DOHH2 (cell line): Measurements from ENCODE around the gene RAE1.

Experiments
- H3F3A ChIP-seq: fragments of 200-600 bp; sonication (generic), shearing (Covaris generic); 2 replicates; pipeline ENCODE4 v1.6.0; 2016; ENCODE audit warnings: antibody characterized with exemption, mild to moderate bottlenecking; ENCODE audit not compliant: control insufficient read depth, insufficient read depth
- H3K27ac ChIP-seq: fragments of 200-600 bp; sonication (generic); 2 replicates; pipeline ENCODE4 v1.5.1; 2014; ENCODE audit warnings: low read depth, mild to moderate bottlenecking, low read length, moderate library complexity
- H3K27me3 ChIP-seq: fragments of 200-600 bp; sonication (generic); 2 replicates; pipeline ENCODE4 v1.6.1; 2014; ENCODE audit warnings: mild to moderate bottlenecking, low read length, mixed read lengths; ENCODE audit not compliant: control insufficient read depth
- H3K36me3 ChIP-seq: fragments of 200-600 bp; sonication (generic); 2 replicates; pipeline ENCODE4 v1.6.1; 2014; ENCODE audit warnings: mild to moderate bottlenecking, low read length, moderate library complexity, mixed read lengths; ENCODE audit not compliant: control insufficient read depth
- H3K4me1 ChIP-seq: fragments of 200-600 bp; sonication (generic); 2 replicates; pipeline ENCODE4 v1.6.1; 2014; ENCODE audit warnings: mild to moderate bottlenecking, low read length, mixed read lengths; ENCODE audit not compliant: control insufficient read depth
- H3K4me2 ChIP-seq: fragments of 200-600 bp; sonication (generic); 2 replicates; pipeline ENCODE4 v1.6.0; 2014; ENCODE audit warnings: mild to moderate bottlenecking, low read length, moderate library complexity
- H3K4me3 ChIP-seq: fragments of 200-600 bp; sonication (generic); 2 replicates; pipeline ENCODE4 v1.5.1; 2014; ENCODE audit warnings: mild to moderate bottlenecking, low read length, mixed read lengths
- H3K79me2 ChIP-seq: fragments of 200-600 bp; sonication (generic); 2 replicates; pipeline ENCODE4 v1.6.1; 2014; ENCODE audit warnings: mild to moderate bottlenecking, low read length, mixed read lengths; ENCODE audit not compliant: control insufficient read depth
- H3K9me2 ChIP-seq: fragments of 200-600 bp; sonication (generic); replicated peaks from 2 replicates; pipeline ENCODE4 v1.6.1; 2014; ENCODE audit warnings: mild to moderate bottlenecking, low read length, mixed read lengths; ENCODE audit not compliant: control insufficient read depth
- H3K9me3 ChIP-seq: fragments of 200-600 bp; sonication (generic); 2 replicates; pipeline ENCODE4 v1.6.1; 2014; ENCODE audit warnings: antibody characterized with exemption, low read length, mixed read lengths; ENCODE audit not compliant: control insufficient read depth, insufficient read depth
- H4K20me1 ChIP-seq: fragments of 200-600 bp; sonication (generic); 2 replicates; pipeline ENCODE4 v1.6.0; 2014; ENCODE audit warnings: low read depth, mild to moderate bottlenecking, antibody characterized with exemption, low read length, moderate library complexity; ENCODE audit not compliant: control insufficient read depth, insufficient read depth
- EZH2phosphoT487 ChIP-seq: fragments of 200-600 bp; sonication (generic); IDR thresholded peaks from 2 replicates; pipeline ENCODE4 v1.6.1; 2017; ENCODE audit warnings: borderline replicate concordance, mild to moderate bottlenecking, antibody characterized with exemption, low read length, moderate library complexity, mixed read lengths
- TF ChIP-seq, protein P1 (sequence below): fragments of 200-600 bp; sonication (generic); IDR thresholded peaks from one replicate; pipeline ENCODE4 v1.5.1; 2014; ENCODE audit warnings: antibody characterized with exemption, mild to moderate bottlenecking, low read depth, low read length; ENCODE audit not compliant: poor library complexity, severe bottlenecking

Gene RAE1

DNA sequence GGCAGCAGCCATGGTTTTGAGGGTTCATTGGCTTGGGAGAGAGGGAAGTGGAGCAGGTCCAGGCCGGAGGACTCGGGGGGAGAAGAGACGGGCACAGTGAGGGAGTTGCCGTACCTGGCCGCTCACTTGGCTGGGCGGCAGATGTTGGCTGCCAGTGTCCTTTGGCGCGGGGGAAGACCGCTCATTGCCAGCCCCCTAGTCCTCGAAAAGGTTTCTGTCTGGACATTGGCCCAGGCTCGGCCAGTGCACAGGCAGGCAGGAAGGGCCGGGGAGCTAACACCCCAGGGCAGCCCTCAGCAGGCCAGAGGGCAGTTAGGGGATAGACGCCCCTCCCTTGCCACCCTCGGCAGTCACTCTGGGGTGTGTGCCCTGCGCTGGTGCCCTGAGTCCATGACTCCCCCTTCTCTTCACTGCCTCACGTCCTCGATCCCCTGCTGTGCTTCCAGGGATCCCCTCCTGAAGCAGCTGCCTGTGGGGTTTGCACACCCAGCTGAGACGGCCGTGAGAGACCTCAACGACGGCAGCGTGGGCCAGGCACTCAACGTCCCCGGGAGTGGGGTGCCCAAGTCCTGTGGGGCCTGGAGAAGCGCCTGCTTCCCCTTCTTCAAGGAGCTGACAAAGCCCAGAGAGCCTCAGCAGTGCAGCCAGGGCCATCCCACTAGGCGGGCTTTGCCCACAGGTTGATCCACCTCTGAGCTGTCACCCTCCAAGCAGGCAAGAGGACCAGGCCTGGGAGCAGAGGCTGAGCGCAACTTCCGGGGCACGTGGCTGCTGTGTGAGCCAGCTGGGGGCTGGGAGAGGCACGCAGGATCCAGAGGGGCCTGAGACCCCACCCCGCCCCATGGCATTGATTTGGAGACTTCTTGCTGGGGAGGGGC is 60.6 kb downstream of the RAE1 start:
- no peak for TF ChIP-seq EZH2phosphoT487
- TF ChIP-seq, protein P1, sequence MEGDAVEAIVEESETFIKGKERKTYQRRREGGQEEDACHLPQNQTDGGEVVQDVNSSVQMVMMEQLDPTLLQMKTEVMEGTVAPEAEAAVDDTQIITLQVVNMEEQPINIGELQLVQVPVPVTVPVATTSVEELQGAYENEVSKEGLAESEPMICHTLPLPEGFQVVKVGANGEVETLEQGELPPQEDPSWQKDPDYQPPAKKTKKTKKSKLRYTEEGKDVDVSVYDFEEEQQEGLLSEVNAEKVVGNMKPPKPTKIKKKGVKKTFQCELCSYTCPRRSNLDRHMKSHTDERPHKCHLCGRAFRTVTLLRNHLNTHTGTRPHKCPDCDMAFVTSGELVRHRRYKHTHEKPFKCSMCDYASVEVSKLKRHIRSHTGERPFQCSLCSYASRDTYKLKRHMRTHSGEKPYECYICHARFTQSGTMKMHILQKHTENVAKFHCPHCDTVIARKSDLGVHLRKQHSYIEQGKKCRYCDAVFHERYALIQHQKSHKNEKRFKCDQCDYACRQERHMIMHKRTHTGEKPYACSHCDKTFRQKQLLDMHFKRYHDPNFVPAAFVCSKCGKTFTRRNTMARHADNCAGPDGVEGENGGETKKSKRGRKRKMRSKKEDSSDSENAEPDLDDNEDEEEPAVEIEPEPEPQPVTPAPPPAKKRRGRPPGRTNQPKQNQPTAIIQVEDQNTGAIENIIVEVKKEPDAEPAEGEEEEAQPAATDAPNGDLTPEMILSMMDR, result no peak

GRCh38 chr20:57412347-57413029 is 61.4 kb downstream of the RAE1 start:
- H3K4me3 ChIP-seq, result no peak overlapping the region
- peaks cover 10% of the 10 kb centered on the region; the same call in 1 of the 2 replicates for H4K20me1 ChIP-seq
- H3K9me3 ChIP-seq, result no peaks in the 10 kb centered on the region
- H3K4me2 ChIP-seq, result no peak overlapping the region
- H3K9me2 ChIP-seq, result no peaks in the 10 kb centered on the region
- no peak overlapping the region for H3K27ac ChIP-seq
- H3K4me1 ChIP-seq, result no peaks in the 10 kb centered on the region
- 0 out of 2 replicates have a peak, but pooled peaks cover 3% of the 10 kb centered on the region for H3K27me3 ChIP-seq
- peaks cover 19% of the 10 kb centered on the region for H3F3A ChIP-seq
- H3K36me3 ChIP-seq, result peaks cover 26% of the 10 kb centered on the region
- TF ChIP-seq, protein P1, result no peak
- no peaks in the 10 kb centered on the region for H3K79me2 ChIP-seq

More for the DNA sequence above, 60.6 kb downstream of the RAE1 start:
- no peaks in the 10 kb centered on the region for H3K9me2 ChIP-seq
- no peaks in the 10 kb centered on the region for H3K79me2 ChIP-seq
- no peaks in the 10 kb centered on the region for H3K4me1 ChIP-seq
- H3K27me3 ChIP-seq, result no peaks in the 10 kb centered on the region
- no peak overlapping the region for H3K4me3 ChIP-seq
- H3K27ac ChIP-seq, result no peak overlapping the region
- H4K20me1 ChIP-seq, result peaks cover 10% of the 10 kb centered on the region; the same call in 1 of the 2 replicates
- H3K9me3 ChIP-seq, result no peaks in the 10 kb centered on the region
- peaks cover 22% of the 10 kb centered on the region for H3F3A ChIP-seq
- H3K4me2 ChIP-seq, result no peak overlapping the region
- H3K36me3 ChIP-seq, result peaks cover 33% of the 10 kb centered on the region

- Histone ChIP-seq H3K4me2 (no peak overlapping the region), H3K4me1 (no peaks in the 10 kb centered on the region), H3K27ac (no peak overlapping the region)
Measured at GRCh38 chr20:57413986-57414385, 62.9 kb downstream of the RAE1 start.

More at GRCh38 chr20:57413986-57414385, 62.9 kb downstream of the RAE1 start:
- Histone ChIP-seq H3K9me3 (no peaks in the 10 kb centered on the region), H3K9me2 (no peaks in the 10 kb centered on the region), H3K27me3 (0 out of 2 replicates have a peak, but pooled peaks cover 3% of the 10 kb centered on the region), H3K79me2 (no peaks in the 10 kb centered on the region), H3K36me3 (peaks cover 11% of the 10 kb centered on the region), H4K20me1 (peaks cover 4% of the 10 kb centered on the region; the same call in 1 of the 2 replicates), H3F3A (peaks cover 12% of the 10 kb centered on the region), H3K4me3 (no peak overlapping the region)
- TF ChIP-seq EZH2phosphoT487, result no peak
- TF ChIP-seq, protein P1, result no peak
